OCI-LY1 (cell line): Measurements from ENCODE around the gene CNGA2.

Experiments
- EZH2 ChIP-seq: fragments of 200-600 bp; sonication (generic), shearing (Covaris generic); IDR thresholded peaks from 2 replicates; pipeline ENCODE4 v1.8.0; 2017; ENCODE audit warnings: borderline replicate concordance, mixed run types, mild to moderate bottlenecking, antibody characterized with exemption, low read length, moderate library complexity, mixed read lengths
- TF ChIP-seq, protein P1 (sequence below): fragments of 200-600 bp; sonication (generic), shearing (Covaris generic); IDR thresholded peaks from 2 replicates; pipeline ENCODE4 v1.5.1; 2017; ENCODE audit warnings: mild to moderate bottlenecking, antibody characterized with exemption, low read length, moderate library complexity, mixed read lengths

DNA sequence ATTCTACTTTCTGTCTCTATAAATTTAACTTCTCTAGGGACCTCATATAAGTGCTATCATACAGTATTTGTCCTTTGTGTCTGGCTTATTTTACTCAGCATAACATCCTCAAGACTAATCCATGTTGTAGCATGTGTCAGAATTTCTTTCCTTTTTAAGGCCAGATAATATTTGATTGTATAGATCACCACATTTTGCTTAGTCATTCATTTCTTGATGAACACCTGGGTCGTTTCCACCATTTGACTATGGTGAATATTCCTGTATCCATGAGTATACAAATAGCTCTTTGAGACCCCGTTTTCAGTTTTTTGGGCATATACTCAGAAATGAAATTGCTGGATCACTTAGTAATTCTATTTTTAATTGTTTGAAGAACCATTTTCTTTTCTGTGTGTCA is 12.0 kb downstream of the CNGA2 start:
- TF ChIP-seq, protein P1, sequence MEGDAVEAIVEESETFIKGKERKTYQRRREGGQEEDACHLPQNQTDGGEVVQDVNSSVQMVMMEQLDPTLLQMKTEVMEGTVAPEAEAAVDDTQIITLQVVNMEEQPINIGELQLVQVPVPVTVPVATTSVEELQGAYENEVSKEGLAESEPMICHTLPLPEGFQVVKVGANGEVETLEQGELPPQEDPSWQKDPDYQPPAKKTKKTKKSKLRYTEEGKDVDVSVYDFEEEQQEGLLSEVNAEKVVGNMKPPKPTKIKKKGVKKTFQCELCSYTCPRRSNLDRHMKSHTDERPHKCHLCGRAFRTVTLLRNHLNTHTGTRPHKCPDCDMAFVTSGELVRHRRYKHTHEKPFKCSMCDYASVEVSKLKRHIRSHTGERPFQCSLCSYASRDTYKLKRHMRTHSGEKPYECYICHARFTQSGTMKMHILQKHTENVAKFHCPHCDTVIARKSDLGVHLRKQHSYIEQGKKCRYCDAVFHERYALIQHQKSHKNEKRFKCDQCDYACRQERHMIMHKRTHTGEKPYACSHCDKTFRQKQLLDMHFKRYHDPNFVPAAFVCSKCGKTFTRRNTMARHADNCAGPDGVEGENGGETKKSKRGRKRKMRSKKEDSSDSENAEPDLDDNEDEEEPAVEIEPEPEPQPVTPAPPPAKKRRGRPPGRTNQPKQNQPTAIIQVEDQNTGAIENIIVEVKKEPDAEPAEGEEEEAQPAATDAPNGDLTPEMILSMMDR: no peak
- no peak for TF ChIP-seq EZH2
